CD4-positive, alpha-beta memory T cell (primary cell): ENCODE measurements around the gene ZNF254. TPM values are rescaled to one million over a fixed set of nuclear protein-coding genes. Genes with fewer than 3 reads are reported as not detected.
A peak's percentile ranks its signal among the peaks of the same experiment; 100 is the strongest.
"Not testable (repeated sequence)": the region's sequence is repeated elsewhere in the genome, so short reads cannot be mapped to it uniquely, and the experiment has no call there.

Experiments used
- CTCF ChIA-PET: fragments of 350-600 bp; sonication (Branson Sonifier 250); formaldehyde crosslinking; loops from one replicate; lab custom pipeline; 2021; ENCODE audit warnings: inconsistent platforms; ENCODE audit not compliant: partially characterized antibody; lab: Charles Lee
- POLR2A ChIA-PET: fragments of 350-600 bp; sonication (Branson Sonifier 250); formaldehyde crosslinking; loops from one replicate; lab custom pipeline; 2021; ENCODE audit not compliant: partially characterized antibody; lab: Charles Lee
- DNase-seq, 5 donors: peaks; one replicate each; pipeline versions ENCODE4 v3.0.0 to v3.0.0-alpha.2; 2020 to 2022; ENCODE audit warnings: mixed read lengths in 1 of 5
- H3K27ac ChIP-seq: one replicate; pipeline ENCODE4 v1.7.0; 2013; ENCODE audit warnings: low read depth, low read length
- H3K27me3 ChIP-seq: 2 replicates; pipeline ENCODE4 v1.7.0; 2013; ENCODE audit warnings: mild to moderate bottlenecking, low read length, moderate library complexity; ENCODE audit not compliant: insufficient read depth
- H3K36me3 ChIP-seq: 2 replicates; pipeline ENCODE4 v1.7.0; 2013; ENCODE audit warnings: mild to moderate bottlenecking, low read length, moderate library complexity; ENCODE audit not compliant: insufficient read depth
- H3K4me1 ChIP-seq: 2 replicates; pipeline ENCODE4 v1.7.0; 2013; ENCODE audit warnings: mild to moderate bottlenecking, low read length, moderate library complexity; ENCODE audit not compliant: insufficient read depth
- H3K4me3 ChIP-seq, 2 donors: one replicate each; pipeline ENCODE4 v1.7.0; 2013; ENCODE audit warnings: low read length in 2 of 2, mild to moderate bottlenecking in 1 of 2
- H3K9me3 ChIP-seq, 2 donors: one replicate each; pipeline ENCODE4 v1.7.0; 2013; ENCODE audit warnings: low read length in 2 of 2, control low read depth in 1 of 2; ENCODE audit not compliant: control insufficient read depth in 1 of 2
- H3K27ac Mint-ChIP-seq, 7 donors: one replicate each; pipeline ENCODE4 v1.8.0; 2020 to 2021; ENCODE audit warnings: mixed read lengths in 7 of 7, mild to moderate bottlenecking in 6 of 7, inconsistent platforms in 3 of 7, moderate library complexity in 3 of 7
- H3K27me3 Mint-ChIP-seq, 2 donors: one replicate each; pipeline ENCODE4 v1.8.0; 2020 to 2021; ENCODE audit warnings: mixed read lengths in 2 of 2
- H3K36me3 Mint-ChIP-seq, 2 donors: one replicate each; pipeline ENCODE4 v1.8.0; 2020 to 2021; ENCODE audit warnings: mixed read lengths in 2 of 2, inconsistent platforms in 1 of 2, mild to moderate bottlenecking in 1 of 2
- H3K4me1 Mint-ChIP-seq, 4 donors: one replicate each; pipeline ENCODE4 v1.8.0; 2020 to 2021; ENCODE audit warnings: mixed read lengths in 4 of 4, mild to moderate bottlenecking in 1 of 4
- H3K4me3 Mint-ChIP-seq, 8 donors: one replicate each; pipeline ENCODE4 v1.8.0; 2020 to 2021; ENCODE audit warnings: mixed read lengths in 8 of 8, mild to moderate bottlenecking in 7 of 8, moderate library complexity in 6 of 8, inconsistent platforms in 3 of 8
- H3K9me3 Mint-ChIP-seq, 8 donors: one replicate each; pipeline ENCODE4 v1.8.0; 2020 to 2021; ENCODE audit warnings: mixed read lengths in 8 of 8, mild to moderate bottlenecking in 5 of 8, inconsistent platforms in 3 of 8, moderate library complexity in 1 of 8
- intact Hi-C: fragments of 100-400 bp; cut with micrococcal nuclease; formaldehyde crosslinking; loops from one replicate; pipeline ENCODE4 v1.15.1; 2023
- polyA plus RNA-seq, 2 donors: library from polyadenylated mRNA; unstranded; fragments of 300-500 nt; fragmentation: Illumina TruSeq; gene quantifications; one replicate each; pipeline ENCODE4 v1.2.3, GENCODE V29; 2021
- total RNA-seq, 2 experiments: library from RNA; stranded (reverse); gene quantifications; one replicate each; pipeline ENCODE4 v1.2.3, GENCODE V29; 2021

ZNF254 gene
- total and polyA plus RNA-seq, 4 experiments from 2014 or later = 3.4 to 19.1 (median 12.5) TPM

GRCh38 chr19:24072720-24073119 is 14.3 kb upstream of the ZNF254 start:
- Mint-ChIP-seq H3K27ac (no peak overlapping the region), H3K4me3 (no peak overlapping the region), H3K36me3 (peaks cover 51 to 66% of the 10 kb centered on the region in 2 donors), H3K4me1 (peaks cover 0 to 7% (median 4%) of the 10 kb centered on the region in 4 donors), H3K27me3 (no peaks in the 10 kb centered on the region), H3K9me3 (peaks cover 0 to 6% (median 4%) of the 10 kb centered on the region in 8 donors)
- Histone ChIP-seq H3K36me3 (no peaks in the 10 kb centered on the region), H3K4me1 (no peaks in the 10 kb centered on the region), H3K9me3 (no peaks in the 10 kb centered on the region), H3K4me3 (no peak overlapping the region), H3K27ac (no peak overlapping the region), H3K27me3 (no peaks in the 10 kb centered on the region)
- ChIA-PET CTCF (interaction anchor here (0.6 kb wide), 1 partner anchor 10 kb away, joined by 3 read pairs; no protein-coding TSS in a partner anchor), POLR2A (no interaction called here)
- DNase-seq = no peak
- intact Hi-C loops = no loop called here

- intact Hi-C loops = no loop called here
- no peak overlapping the region for H3K4me3 ChIP-seq
- H3K9me3 Mint-ChIP-seq = peaks cover 0 to 6% (median 4%) of the 10 kb centered on the region in 8 donors
- H3K36me3 ChIP-seq = no peaks in the 10 kb centered on the region
- CTCF ChIA-PET = no interaction called here
- H3K27me3 Mint-ChIP-seq = no peaks in the 10 kb centered on the region
- H3K27ac Mint-ChIP-seq = no peak overlapping the region
- H3K4me3 Mint-ChIP-seq = no peak overlapping the region
- H3K27ac ChIP-seq = no peak overlapping the region
- POLR2A ChIA-PET = no interaction called here
- peaks cover 45 to 61% of the 10 kb centered on the region in 2 donors for H3K36me3 Mint-ChIP-seq
- no peaks in the 10 kb centered on the region for H3K4me1 ChIP-seq
- peaks cover 0 to 7% (median 4%) of the 10 kb centered on the region in 4 donors for H3K4me1 Mint-ChIP-seq
- no peak for DNase-seq
- H3K9me3 ChIP-seq = no peaks in the 10 kb centered on the region
- no peaks in the 10 kb centered on the region for H3K27me3 ChIP-seq
Observed at GRCh38 chr19:24073807-24074206, 13.2 kb upstream of the ZNF254 start.

- Mint-ChIP-seq H3K36me3 (peaks cover 42 to 69% of the 10 kb centered on the region in 2 donors), H3K4me3 (no peak overlapping the region), H3K9me3 (peaks cover 0 to 6% (median 5%) of the 10 kb centered on the region in 8 donors), H3K27me3 (no peaks in the 10 kb centered on the region), H3K27ac (peak overlapping the region in 2 of 7 donors; percentile 4 to 21), H3K4me1 (peaks cover 0 to 10% (median 4%) of the 10 kb centered on the region in 4 donors)
- Histone ChIP-seq H3K27ac (no peak overlapping the region), H3K36me3 (no peaks in the 10 kb centered on the region), H3K9me3 (no peaks in the 10 kb centered on the region), H3K4me3 (no peak overlapping the region), H3K27me3 (no peaks in the 10 kb centered on the region), H3K4me1 (no peaks in the 10 kb centered on the region)
- DNase-seq = no peak
- ChIA-PET POLR2A (no interaction called here), CTCF (no interaction called here)
- intact Hi-C loops = no loop called here
Observed at GRCh38 chr19:24074720-24075454, 12.1 kb upstream of the ZNF254 start.

GRCh38 chr19:24075530-24075929 is 11.5 kb upstream of the ZNF254 start:
- not testable (repeated sequence) for H3K27ac Mint-ChIP-seq

GRCh38 chr19:24078680-24079079 is 8.3 kb upstream of the ZNF254 start:
- H3K4me1 Mint-ChIP-seq = peaks cover 0 to 9% (median 2%) of the 10 kb centered on the region in 4 donors
- peaks cover 0 to 6% (median 5%) of the 10 kb centered on the region in 8 donors for H3K9me3 Mint-ChIP-seq
- no peak for DNase-seq
- Histone ChIP-seq H3K27me3 (no peaks in the 10 kb centered on the region), H3K4me1 (no peaks in the 10 kb centered on the region), H3K27ac (no peak overlapping the region), H3K36me3 (no peaks in the 10 kb centered on the region), H3K4me3 (no peak overlapping the region), H3K9me3 (no peaks in the 10 kb centered on the region)
- H3K27ac Mint-ChIP-seq = no peak overlapping the region
- intact Hi-C loops = no loop called here
- no peak overlapping the region for H3K4me3 Mint-ChIP-seq
- peaks cover 26 to 58% of the 10 kb centered on the region in 2 donors for H3K36me3 Mint-ChIP-seq
- H3K27me3 Mint-ChIP-seq = no peaks in the 10 kb centered on the region
- CTCF ChIA-PET = no interaction called here
- POLR2A ChIA-PET = no interaction called here

More at GRCh38 chr19:24075530-24075929, 11.5 kb upstream of the ZNF254 start:
- intact Hi-C loops, POLR2A ChIA-PET, H3K9me3 ChIP-seq, H3K27me3 Mint-ChIP-seq, H3K27ac ChIP-seq, H3K9me3 Mint-ChIP-seq, CTCF ChIA-PET, H3K27me3 ChIP-seq, H3K4me3 ChIP-seq, H3K36me3 ChIP-seq, H3K4me3 Mint-ChIP-seq, H3K4me1 ChIP-seq, DNase-seq: not testable (repeated sequence)
- Mint-ChIP-seq H3K36me3 (peaks cover 38 to 69% of the 10 kb centered on the region in 2 donors), H3K4me1 (peaks cover 0 to 10% (median 4%) of the 10 kb centered on the region in 4 donors)

- ChIA-PET CTCF (no interaction called here), POLR2A (no interaction called here)
- Histone ChIP-seq H3K27me3 (no peaks in the 10 kb centered on the region), H3K36me3 (no peaks in the 10 kb centered on the region), H3K27ac (no peak overlapping the region), H3K4me1 (no peaks in the 10 kb centered on the region), H3K4me3 (no peak overlapping the region), H3K9me3 (no peaks in the 10 kb centered on the region)
- H3K9me3 Mint-ChIP-seq = peaks cover 0 to 2% (median 0%) of the 10 kb centered on the region in 8 donors
- H3K4me1 Mint-ChIP-seq = peaks cover 0 to 6% (median under 1%) of the 10 kb centered on the region in 4 donors
- intact Hi-C loops = no loop called here
- H3K27me3 Mint-ChIP-seq = no peaks in the 10 kb centered on the region
- H3K36me3 Mint-ChIP-seq = peaks cover 8 to 34% of the 10 kb centered on the region in 2 donors
- no peak overlapping the region for H3K27ac Mint-ChIP-seq
- H3K4me3 Mint-ChIP-seq = no peak overlapping the region
- no peak for DNase-seq
Observed at GRCh38 chr19:24081056-24081455, 5.9 kb upstream of the ZNF254 start.

GRCh38 chr19:24098359-24098758 is 11.4 kb downstream of the ZNF254 start:
- peaks cover 58 to 70% of the 10 kb centered on the region in 2 donors for H3K36me3 Mint-ChIP-seq
- Histone ChIP-seq H3K27ac (no peak overlapping the region), H3K9me3 (peaks cover 0 to 10% of the 10 kb centered on the region in 2 donors), H3K4me1 (peaks cover 4% of the 10 kb centered on the region), H3K36me3 (no peaks in the 10 kb centered on the region), H3K4me3 (no peak overlapping the region), H3K27me3 (no peaks in the 10 kb centered on the region)
- no peak for DNase-seq
- H3K27me3 Mint-ChIP-seq = no peaks in the 10 kb centered on the region
- peak overlapping the region in 1 of 8 donors; percentile 17 for H3K4me3 Mint-ChIP-seq
- H3K27ac Mint-ChIP-seq = peak overlapping the region in 1 of 7 donors; percentile 55
- peaks cover 11 to 32% (median 20%) of the 10 kb centered on the region in 4 donors for H3K4me1 Mint-ChIP-seq
- intact Hi-C loops = no loop called here
- ChIA-PET POLR2A (no interaction called here), CTCF (no interaction called here)
- H3K9me3 Mint-ChIP-seq = peaks cover 0 to 56% (median 27%) of the 10 kb centered on the region in 8 donors
